A673 (cell line): ENCODE measurements around the gene GRIK4.
"Not testable (repeated sequence)": the region's sequence is repeated elsewhere in the genome, so short reads cannot be mapped to it uniquely, and the experiment has no call there.

Experiments used
- EZH2 ChIP-seq: fragments of 200-600 bp; sonication (generic); IDR thresholded peaks from 2 replicates; pipeline ENCODE4 v1.6.1; 2017; ENCODE audit warnings: borderline replicate concordance, low read depth, mild to moderate bottlenecking, mixed read lengths, antibody characterized with exemption, low read length; ENCODE audit not compliant: poor library complexity, severe bottlenecking
- TF ChIP-seq, protein P1 (sequence below): fragments of 300-800, 200-600 bp; sonication (generic); conservative IDR thresholded peaks from 2 replicates; pipeline ENCODE4 v1.5.1; 2017; ENCODE audit warnings: low read depth, mild to moderate bottlenecking, antibody characterized with exemption, low read length, moderate library complexity, mixed read lengths

DNA sequence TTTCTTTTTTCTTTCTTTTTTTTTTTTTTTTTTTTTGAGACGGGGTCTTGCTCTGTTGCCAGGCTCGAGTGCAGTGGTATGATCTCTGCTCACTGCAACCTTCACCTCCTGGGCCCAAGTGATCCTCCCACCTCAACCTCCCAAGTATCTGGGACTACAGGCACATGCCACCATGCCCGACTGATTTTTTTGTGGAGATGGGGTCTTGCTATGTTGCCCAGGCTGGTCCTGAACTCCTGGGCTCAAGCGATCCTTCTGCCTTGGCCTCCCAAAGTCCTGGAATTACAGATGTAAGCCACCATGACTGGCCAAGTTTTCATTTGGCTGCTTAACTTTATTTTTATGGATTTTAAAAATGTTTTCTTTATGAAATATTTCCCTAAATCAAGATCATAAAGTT is 520.1 kb downstream of the GRIK4 start:
- not testable (repeated sequence) for TF ChIP-seq EZH2
- TF ChIP-seq, protein P1, sequence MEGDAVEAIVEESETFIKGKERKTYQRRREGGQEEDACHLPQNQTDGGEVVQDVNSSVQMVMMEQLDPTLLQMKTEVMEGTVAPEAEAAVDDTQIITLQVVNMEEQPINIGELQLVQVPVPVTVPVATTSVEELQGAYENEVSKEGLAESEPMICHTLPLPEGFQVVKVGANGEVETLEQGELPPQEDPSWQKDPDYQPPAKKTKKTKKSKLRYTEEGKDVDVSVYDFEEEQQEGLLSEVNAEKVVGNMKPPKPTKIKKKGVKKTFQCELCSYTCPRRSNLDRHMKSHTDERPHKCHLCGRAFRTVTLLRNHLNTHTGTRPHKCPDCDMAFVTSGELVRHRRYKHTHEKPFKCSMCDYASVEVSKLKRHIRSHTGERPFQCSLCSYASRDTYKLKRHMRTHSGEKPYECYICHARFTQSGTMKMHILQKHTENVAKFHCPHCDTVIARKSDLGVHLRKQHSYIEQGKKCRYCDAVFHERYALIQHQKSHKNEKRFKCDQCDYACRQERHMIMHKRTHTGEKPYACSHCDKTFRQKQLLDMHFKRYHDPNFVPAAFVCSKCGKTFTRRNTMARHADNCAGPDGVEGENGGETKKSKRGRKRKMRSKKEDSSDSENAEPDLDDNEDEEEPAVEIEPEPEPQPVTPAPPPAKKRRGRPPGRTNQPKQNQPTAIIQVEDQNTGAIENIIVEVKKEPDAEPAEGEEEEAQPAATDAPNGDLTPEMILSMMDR = not testable (repeated sequence)
